GM12801 (cell line): ENCODE measurements around the gene CDC42BPB.

Experiments
- CTCF ChIP-seq: IDR thresholded peaks from one replicate; pipeline ENCODE4 v1.5.1; 2011; ENCODE audit warnings: control low read depth; ENCODE audit not compliant: insufficient read length; ENCODE audit errors: extremely low read depth

CDC42BPB gene

GRCh38 chr14:102908766-102909455 lies 148.4 kb downstream of the CDC42BPB start:
- TF ChIP-seq CTCF = no peak

- no peak for TF ChIP-seq CTCF
Measured at GRCh38 chr14:102907980-102908730, 149.2 kb downstream of the CDC42BPB start.

GRCh38 chr14:102907303-102907844 lies 150.0 kb downstream of the CDC42BPB start:
- TF ChIP-seq CTCF = no peak

- TF ChIP-seq CTCF = no peak
Measured at GRCh38 chr14:102906616-102907302, 150.6 kb downstream of the CDC42BPB start.

- no peak for TF ChIP-seq CTCF
Measured at GRCh38 chr14:102905116-102906108, 151.9 kb downstream of the CDC42BPB start.

GRCh38 chr14:102903889-102904512 lies 153.3 kb downstream of the CDC42BPB start:
- TF ChIP-seq CTCF = no peak
